ENCODE measurements around the gene NXPH1. TPM values are rescaled to one million over a fixed set of nuclear protein-coding genes. Genes with fewer than 3 reads are reported as not detected.

NXPH1 gene
- total RNA-seq, 1 experiment from 2014 or later: 0.59 TPM

DNA sequence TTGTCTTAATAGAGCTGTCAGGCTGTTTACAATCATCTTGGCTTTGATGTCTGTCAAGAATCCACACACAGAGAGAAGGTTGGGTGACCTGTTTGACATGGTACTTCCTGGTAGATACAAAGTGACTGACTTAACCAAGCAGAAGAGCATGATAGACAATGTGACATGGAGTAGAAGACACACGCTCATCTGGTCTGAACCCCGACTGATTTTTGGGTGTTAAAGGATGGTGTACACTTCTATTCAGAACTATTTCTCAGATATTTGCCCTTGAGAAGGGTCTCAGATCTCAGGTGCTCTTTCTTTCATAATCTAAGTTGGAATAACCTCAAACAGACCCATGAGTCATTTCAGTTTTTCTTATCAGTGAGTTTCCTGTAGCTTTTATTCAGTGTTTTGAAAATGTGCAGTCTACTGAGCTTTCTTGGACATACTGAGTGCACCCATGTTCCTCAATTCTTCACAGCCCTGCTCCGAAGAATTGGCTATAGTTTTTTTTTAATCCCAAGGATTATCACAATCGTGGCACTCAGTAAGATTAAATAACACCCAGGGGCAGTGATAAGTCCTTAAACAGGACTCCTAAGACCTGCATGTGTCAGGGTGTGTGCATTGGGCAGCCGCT lies 46.4 kb upstream of the NXPH1 start:
- TF ChIP-seq ETV6 (CRISPR knock-in tag; IDR thresholded peaks at IDR 0.05): no peak
- TF ChIP-seq ZNF396 (CRISPR knock-in tag; IDR thresholded peaks at IDR 0.05; ENCODE audit: borderline replicate concordance): no peak
- TF ChIP-seq, protein P1, sequence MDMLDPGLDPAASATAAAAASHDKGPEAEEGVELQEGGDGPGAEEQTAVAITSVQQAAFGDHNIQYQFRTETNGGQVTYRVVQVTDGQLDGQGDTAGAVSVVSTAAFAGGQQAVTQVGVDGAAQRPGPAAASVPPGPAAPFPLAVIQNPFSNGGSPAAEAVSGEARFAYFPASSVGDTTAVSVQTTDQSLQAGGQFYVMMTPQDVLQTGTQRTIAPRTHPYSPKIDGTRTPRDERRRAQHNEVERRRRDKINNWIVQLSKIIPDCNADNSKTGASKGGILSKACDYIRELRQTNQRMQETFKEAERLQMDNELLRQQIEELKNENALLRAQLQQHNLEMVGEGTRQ (CRISPR knock-in tag; IDR thresholded peaks at IDR 0.05): no peak
- TF ChIP-seq, protein P2, sequence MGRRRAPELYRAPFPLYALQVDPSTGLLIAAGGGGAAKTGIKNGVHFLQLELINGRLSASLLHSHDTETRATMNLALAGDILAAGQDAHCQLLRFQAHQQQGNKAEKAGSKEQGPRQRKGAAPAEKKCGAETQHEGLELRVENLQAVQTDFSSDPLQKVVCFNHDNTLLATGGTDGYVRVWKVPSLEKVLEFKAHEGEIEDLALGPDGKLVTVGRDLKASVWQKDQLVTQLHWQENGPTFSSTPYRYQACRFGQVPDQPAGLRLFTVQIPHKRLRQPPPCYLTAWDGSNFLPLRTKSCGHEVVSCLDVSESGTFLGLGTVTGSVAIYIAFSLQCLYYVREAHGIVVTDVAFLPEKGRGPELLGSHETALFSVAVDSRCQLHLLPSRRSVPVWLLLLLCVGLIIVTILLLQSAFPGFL (CRISPR knock-in tag; IDR thresholded peaks at IDR 0.05; ENCODE audit: borderline replicate concordance): no peak
- TF ChIP-seq MXD4 (CRISPR knock-in tag; IDR thresholded peaks at IDR 0.05; ENCODE audit: borderline replicate concordance): no peak
- TF ChIP-seq RELA (CRISPR knock-in tag; IDR thresholded peaks at IDR 0.05; ENCODE audit: borderline replicate concordance): no peak
- TF ChIP-seq, protein P3, sequence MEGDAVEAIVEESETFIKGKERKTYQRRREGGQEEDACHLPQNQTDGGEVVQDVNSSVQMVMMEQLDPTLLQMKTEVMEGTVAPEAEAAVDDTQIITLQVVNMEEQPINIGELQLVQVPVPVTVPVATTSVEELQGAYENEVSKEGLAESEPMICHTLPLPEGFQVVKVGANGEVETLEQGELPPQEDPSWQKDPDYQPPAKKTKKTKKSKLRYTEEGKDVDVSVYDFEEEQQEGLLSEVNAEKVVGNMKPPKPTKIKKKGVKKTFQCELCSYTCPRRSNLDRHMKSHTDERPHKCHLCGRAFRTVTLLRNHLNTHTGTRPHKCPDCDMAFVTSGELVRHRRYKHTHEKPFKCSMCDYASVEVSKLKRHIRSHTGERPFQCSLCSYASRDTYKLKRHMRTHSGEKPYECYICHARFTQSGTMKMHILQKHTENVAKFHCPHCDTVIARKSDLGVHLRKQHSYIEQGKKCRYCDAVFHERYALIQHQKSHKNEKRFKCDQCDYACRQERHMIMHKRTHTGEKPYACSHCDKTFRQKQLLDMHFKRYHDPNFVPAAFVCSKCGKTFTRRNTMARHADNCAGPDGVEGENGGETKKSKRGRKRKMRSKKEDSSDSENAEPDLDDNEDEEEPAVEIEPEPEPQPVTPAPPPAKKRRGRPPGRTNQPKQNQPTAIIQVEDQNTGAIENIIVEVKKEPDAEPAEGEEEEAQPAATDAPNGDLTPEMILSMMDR (IDR thresholded peaks at IDR 0.05): no peak
- TF ChIP-seq, protein P4, sequence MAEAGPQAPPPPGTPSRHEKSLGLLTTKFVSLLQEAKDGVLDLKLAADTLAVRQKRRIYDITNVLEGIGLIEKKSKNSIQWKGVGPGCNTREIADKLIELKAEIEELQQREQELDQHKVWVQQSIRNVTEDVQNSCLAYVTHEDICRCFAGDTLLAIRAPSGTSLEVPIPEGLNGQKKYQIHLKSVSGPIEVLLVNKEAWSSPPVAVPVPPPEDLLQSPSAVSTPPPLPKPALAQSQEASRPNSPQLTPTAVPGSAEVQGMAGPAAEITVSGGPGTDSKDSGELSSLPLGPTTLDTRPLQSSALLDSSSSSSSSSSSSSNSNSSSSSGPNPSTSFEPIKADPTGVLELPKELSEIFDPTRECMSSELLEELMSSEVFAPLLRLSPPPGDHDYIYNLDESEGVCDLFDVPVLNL (CRISPR knock-in tag; IDR thresholded peaks at IDR 0.05; ENCODE audit: borderline replicate concordance, low read depth): no peak
- TF ChIP-seq NFATC4 (CRISPR knock-in tag; IDR thresholded peaks at IDR 0.05): no peak
- TF ChIP-seq ZNF121 (CRISPR knock-in tag; IDR thresholded peaks at IDR 0.05): no peak
- peaks cover 30% of the 10 kb centered on the region for H3K4me1 Mint-ChIP-seq
- ATAC-seq (no peak), DNase-seq (ENCODE audit: low spot score) (no peak)
- CTCF ChIA-PET: interaction anchor here (0.7 kb wide), 1 partner anchor 50 kb away, joined by 3 read pairs; no protein-coding TSS in a partner anchor
- no peaks in the 10 kb centered on the region for H3K27me3 Mint-ChIP-seq (ENCODE audit: low read depth)
- H3K4me3 Mint-ChIP-seq: no peak overlapping the region
- no peaks in the 10 kb centered on the region for H3K9me3 Mint-ChIP-seq
- POLR2A ChIA-PET: no interaction called here
- H3K27ac Mint-ChIP-seq: no peak overlapping the region
- no peaks in the 10 kb centered on the region for H3K36me3 Mint-ChIP-seq

DNA sequence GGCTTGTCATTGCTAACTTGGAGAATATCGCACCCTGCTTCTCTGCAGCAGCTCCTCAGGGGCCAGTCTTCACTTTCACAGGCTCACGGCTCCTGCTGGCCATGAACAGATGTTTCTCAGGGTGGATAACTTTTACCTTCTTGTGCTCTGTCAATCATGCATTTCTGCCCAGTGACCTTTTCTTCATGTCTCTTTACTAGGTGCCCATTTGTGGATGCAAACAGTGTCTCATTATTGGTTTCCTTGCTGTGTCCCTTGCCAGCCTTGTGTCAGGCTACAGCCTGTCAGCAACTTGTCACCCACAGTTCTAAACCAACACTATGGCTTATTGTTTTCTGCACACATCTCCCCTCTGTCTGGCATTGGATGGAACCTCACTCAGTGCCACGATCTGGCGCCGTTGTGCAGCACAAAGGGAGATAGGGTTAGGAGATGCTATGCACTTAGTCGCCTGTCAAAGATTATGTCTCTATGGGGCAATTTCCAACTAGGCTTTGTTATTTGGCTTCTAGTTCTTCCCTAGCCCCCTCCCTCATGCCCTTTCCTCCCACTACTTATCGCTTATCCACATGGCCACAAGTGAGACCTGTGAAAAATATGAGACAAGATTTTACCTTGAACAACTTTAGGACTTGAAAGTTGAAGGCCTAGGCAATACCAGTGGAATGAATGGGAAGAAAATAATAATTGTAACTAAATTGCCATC lies 45.7 kb upstream of the NXPH1 start:
- Mint-ChIP-seq H3K4me3 (no peak overlapping the region), H3K36me3 (no peaks in the 10 kb centered on the region), H3K9me3 (no peaks in the 10 kb centered on the region), H3K27ac (no peak overlapping the region), H3K4me1 (peaks cover 32% of the 10 kb centered on the region), H3K27me3 (ENCODE audit: low read depth) (no peaks in the 10 kb centered on the region)
- no peak for ATAC-seq
- no peak for DNase-seq (ENCODE audit: low spot score)
- POLR2A ChIA-PET: no interaction called here
- CTCF ChIA-PET: no interaction called here
- TF ChIP-seq CREB1 (CRISPR knock-in tag; IDR thresholded peaks at IDR 0.05) (no peak), SP1 (CRISPR knock-in tag; conservative IDR thresholded peaks at IDR 0.05) (no peak), NR3C1 (CRISPR knock-in tag; conservative IDR thresholded peaks at IDR 0.05; ENCODE audit: low read depth) (no peak), OVOL2 (CRISPR knock-in tag; IDR thresholded peaks at IDR 0.05; ENCODE audit: borderline replicate concordance) (no peak), ZNF423 (CRISPR knock-in tag; IDR thresholded peaks at IDR 0.05) (no peak), PRRX2 (CRISPR knock-in tag; IDR thresholded peaks at IDR 0.05) (no peak), FOXJ3 (CRISPR knock-in tag; IDR thresholded peaks at IDR 0.05; ENCODE audit: borderline replicate concordance) (no peak), ZNF138 (CRISPR knock-in tag; conservative IDR thresholded peaks at IDR 0.05) (no peak)
- TF ChIP-seq, protein P5, sequence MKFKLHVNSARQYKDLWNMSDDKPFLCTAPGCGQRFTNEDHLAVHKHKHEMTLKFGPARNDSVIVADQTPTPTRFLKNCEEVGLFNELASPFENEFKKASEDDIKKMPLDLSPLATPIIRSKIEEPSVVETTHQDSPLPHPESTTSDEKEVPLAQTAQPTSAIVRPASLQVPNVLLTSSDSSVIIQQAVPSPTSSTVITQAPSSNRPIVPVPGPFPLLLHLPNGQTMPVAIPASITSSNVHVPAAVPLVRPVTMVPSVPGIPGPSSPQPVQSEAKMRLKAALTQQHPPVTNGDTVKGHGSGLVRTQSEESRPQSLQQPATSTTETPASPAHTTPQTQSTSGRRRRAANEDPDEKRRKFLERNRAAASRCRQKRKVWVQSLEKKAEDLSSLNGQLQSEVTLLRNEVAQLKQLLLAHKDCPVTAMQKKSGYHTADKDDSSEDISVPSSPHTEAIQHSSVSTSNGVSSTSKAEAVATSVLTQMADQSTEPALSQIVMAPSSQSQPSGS (CRISPR knock-in tag; IDR thresholded peaks at IDR 0.05; ENCODE audit: borderline replicate concordance, low read depth): no peak
- TF ChIP-seq, protein P6, sequence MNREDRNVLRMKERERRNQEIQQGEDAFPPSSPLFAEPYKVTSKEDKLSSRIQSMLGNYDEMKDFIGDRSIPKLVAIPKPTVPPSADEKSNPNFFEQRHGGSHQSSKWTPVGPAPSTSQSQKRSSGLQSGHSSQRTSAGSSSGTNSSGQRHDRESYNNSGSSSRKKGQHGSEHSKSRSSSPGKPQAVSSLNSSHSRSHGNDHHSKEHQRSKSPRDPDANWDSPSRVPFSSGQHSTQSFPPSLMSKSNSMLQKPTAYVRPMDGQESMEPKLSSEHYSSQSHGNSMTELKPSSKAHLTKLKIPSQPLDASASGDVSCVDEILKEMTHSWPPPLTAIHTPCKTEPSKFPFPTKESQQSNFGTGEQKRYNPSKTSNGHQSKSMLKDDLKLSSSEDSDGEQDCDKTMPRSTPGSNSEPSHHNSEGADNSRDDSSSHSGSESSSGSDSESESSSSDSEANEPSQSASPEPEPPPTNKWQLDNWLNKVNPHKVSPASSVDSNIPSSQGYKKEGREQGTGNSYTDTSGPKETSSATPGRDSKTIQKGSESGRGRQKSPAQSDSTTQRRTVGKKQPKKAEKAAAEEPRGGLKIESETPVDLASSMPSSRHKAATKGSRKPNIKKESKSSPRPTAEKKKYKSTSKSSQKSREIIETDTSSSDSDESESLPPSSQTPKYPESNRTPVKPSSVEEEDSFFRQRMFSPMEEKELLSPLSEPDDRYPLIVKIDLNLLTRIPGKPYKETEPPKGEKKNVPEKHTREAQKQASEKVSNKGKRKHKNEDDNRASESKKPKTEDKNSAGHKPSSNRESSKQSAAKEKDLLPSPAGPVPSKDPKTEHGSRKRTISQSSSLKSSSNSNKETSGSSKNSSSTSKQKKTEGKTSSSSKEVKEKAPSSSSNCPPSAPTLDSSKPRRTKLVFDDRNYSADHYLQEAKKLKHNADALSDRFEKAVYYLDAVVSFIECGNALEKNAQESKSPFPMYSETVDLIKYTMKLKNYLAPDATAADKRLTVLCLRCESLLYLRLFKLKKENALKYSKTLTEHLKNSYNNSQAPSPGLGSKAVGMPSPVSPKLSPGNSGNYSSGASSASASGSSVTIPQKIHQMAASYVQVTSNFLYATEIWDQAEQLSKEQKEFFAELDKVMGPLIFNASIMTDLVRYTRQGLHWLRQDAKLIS (CRISPR knock-in tag; IDR thresholded peaks at IDR 0.05; ENCODE audit: borderline replicate concordance): no peak
- TF ChIP-seq, protein P2 (CRISPR knock-in tag; IDR thresholded peaks at IDR 0.05; ENCODE audit: borderline replicate concordance): no peak
- TF ChIP-seq, protein P1 (CRISPR knock-in tag; IDR thresholded peaks at IDR 0.05): no peak

Data from WTC11 (cell line).